Measurements from ENCODE around the gene CST9L. TPM values are rescaled to one million over a fixed set of nuclear protein-coding genes. Genes with fewer than 3 reads are reported as not detected.

The CST9L gene
- total RNA-seq, 1 experiment from 2014 or later: not detected

DNA sequence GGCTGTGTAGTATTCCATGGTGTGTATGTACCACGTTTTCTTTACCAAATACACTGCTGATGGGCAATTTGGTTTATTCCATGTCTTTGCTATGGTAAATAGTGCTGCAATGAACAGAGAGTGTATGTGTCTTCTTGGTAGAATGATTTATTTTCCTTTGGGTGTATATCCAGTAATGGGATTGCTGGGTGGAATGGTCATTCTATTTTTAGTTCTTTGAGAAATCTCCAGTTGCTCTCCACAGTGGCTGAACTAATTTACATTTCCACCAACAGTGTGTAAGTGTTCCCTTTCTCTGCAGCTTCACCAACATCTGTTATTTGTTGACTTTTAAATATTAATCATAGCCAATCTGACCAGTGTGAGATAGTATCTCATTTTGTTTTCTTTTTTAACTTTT lies 13.9 kb downstream of the CST9L start:
- Histone ChIP-seq H3F3A (ENCODE audit: insufficient read depth, low read depth) (no peaks in the 10 kb centered on the region), H3K4me2 (no peak overlapping the region), H3K4me3 (no peak overlapping the region), H3K36me3 (ENCODE audit: low read depth) (no peaks in the 10 kb centered on the region), H4K20me1 (ENCODE audit: insufficient read depth) (no peaks in the 10 kb centered on the region), H3K9me3 (ENCODE audit: insufficient read depth, low read depth) (no peaks in the 10 kb centered on the region; the same call in 1 of the 2 replicates), H3K9me2 (ENCODE audit: insufficient read depth) (no peaks in the 10 kb centered on the region), H3K4me1 (replicated peaks; ENCODE audit: insufficient read depth) (no peaks in the 10 kb centered on the region), H2AFZ (no peak overlapping the region), H3K79me2 (ENCODE audit: low read depth) (no peaks in the 10 kb centered on the region), H3K27ac (no peak overlapping the region), H3K27me3 (ENCODE audit: insufficient read depth, low read depth) (peaks cover 42% of the 10 kb centered on the region)
- TF ChIP-seq, protein P1, sequence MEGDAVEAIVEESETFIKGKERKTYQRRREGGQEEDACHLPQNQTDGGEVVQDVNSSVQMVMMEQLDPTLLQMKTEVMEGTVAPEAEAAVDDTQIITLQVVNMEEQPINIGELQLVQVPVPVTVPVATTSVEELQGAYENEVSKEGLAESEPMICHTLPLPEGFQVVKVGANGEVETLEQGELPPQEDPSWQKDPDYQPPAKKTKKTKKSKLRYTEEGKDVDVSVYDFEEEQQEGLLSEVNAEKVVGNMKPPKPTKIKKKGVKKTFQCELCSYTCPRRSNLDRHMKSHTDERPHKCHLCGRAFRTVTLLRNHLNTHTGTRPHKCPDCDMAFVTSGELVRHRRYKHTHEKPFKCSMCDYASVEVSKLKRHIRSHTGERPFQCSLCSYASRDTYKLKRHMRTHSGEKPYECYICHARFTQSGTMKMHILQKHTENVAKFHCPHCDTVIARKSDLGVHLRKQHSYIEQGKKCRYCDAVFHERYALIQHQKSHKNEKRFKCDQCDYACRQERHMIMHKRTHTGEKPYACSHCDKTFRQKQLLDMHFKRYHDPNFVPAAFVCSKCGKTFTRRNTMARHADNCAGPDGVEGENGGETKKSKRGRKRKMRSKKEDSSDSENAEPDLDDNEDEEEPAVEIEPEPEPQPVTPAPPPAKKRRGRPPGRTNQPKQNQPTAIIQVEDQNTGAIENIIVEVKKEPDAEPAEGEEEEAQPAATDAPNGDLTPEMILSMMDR (conservative IDR thresholded peaks at IDR 0.05): no peak
- TF ChIP-seq EZH2 (IDR thresholded peaks at IDR 0.05; ENCODE audit: low read depth): no peak
- ChIA-PET CTCF (no interaction called here), POLR2A (ENCODE audit: unreplicated experiment) (no interaction called here)
- BruUV-seq (replicated peaks): no TSS peak
- no peak for DNase-seq
- intact Hi-C loops (cut with micrococcal nuclease; ENCODE audit: unreplicated experiment): no loop called here

DNA sequence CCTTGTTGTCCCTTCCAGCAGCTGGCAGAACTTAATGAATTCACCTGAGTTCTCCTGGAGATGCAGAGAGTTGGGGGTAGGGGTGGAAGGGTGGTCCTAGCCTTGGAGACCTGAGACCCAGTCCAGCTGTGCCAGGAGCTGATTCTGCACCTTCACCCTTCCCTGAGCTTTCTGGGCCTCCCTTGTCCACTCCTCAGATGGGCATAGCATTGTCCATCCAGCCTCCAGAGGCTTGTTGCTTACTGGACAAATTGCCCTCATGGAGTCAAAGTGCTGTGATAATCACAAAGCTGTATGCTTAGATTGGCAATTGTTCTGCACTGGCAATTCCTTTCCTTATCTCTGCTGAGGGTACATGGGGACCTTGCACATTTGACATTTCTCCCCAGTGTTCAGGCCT lies 16.5 kb downstream of the CST9L start:
- H3F3A ChIP-seq (ENCODE audit: insufficient read depth, low read depth): no peaks in the 10 kb centered on the region
- peaks cover 46% of the 10 kb centered on the region for H3K27me3 ChIP-seq (ENCODE audit: insufficient read depth, low read depth)
- H3K9me3 ChIP-seq (ENCODE audit: insufficient read depth, low read depth): no peaks in the 10 kb centered on the region; the same call in 1 of the 2 replicates
- H3K9me2 ChIP-seq (ENCODE audit: insufficient read depth): no peaks in the 10 kb centered on the region
- no peak for DNase-seq
- H3K4me3 ChIP-seq: no peak overlapping the region
- intact Hi-C loops (cut with micrococcal nuclease; ENCODE audit: unreplicated experiment): no loop called here
- H4K20me1 ChIP-seq (ENCODE audit: insufficient read depth): no peaks in the 10 kb centered on the region
- no peak overlapping the region for H2AFZ ChIP-seq
- no TSS peak for BruUV-seq (replicated peaks)
- ChIA-PET POLR2A (ENCODE audit: unreplicated experiment) (no interaction called here), CTCF (no interaction called here)
- TF ChIP-seq, protein P1 (conservative IDR thresholded peaks at IDR 0.05): no peak
- no peak for TF ChIP-seq EZH2 (IDR thresholded peaks at IDR 0.05; ENCODE audit: low read depth)
- no peak overlapping the region for H3K4me2 ChIP-seq
- H3K4me1 ChIP-seq (replicated peaks; ENCODE audit: insufficient read depth): no peaks in the 10 kb centered on the region
- no peaks in the 10 kb centered on the region for H3K36me3 ChIP-seq (ENCODE audit: low read depth)
- H3K79me2 ChIP-seq (ENCODE audit: low read depth): no peaks in the 10 kb centered on the region
- no peak overlapping the region for H3K27ac ChIP-seq

DNA sequence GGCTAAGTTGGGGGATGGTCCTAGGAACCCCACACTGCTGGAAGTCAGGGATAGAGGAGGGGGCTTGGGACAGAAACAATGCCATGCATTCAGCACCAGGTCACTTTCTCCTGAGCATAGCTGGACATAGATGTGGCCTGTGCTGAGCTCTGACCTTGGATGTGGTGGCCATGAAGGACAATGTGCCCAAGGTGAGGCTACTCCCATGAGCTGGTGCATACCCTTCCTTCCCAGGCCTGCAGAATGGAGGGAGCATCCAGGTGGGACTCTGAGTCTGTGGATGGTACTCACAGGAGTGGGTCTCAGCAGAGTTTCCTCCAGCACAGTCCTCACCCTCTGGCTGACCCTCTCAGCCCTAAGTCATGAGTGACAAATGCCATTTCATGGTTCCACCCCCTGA lies 16.9 kb downstream of the CST9L start:
- no peaks in the 10 kb centered on the region for H3K79me2 ChIP-seq (ENCODE audit: low read depth)
- CTCF ChIA-PET: no interaction called here
- no peaks in the 10 kb centered on the region for H3F3A ChIP-seq (ENCODE audit: insufficient read depth, low read depth)
- no peaks in the 10 kb centered on the region for H4K20me1 ChIP-seq (ENCODE audit: insufficient read depth)
- BruUV-seq (replicated peaks): no TSS peak
- no peak overlapping the region for H3K4me3 ChIP-seq
- intact Hi-C loops (cut with micrococcal nuclease; ENCODE audit: unreplicated experiment): no loop called here
- no peaks in the 10 kb centered on the region; the same call in 1 of the 2 replicates for H3K9me3 ChIP-seq (ENCODE audit: insufficient read depth, low read depth)
- no peak for TF ChIP-seq EZH2 (IDR thresholded peaks at IDR 0.05; ENCODE audit: low read depth)
- TF ChIP-seq, protein P1 (conservative IDR thresholded peaks at IDR 0.05): no peak
- no peaks in the 10 kb centered on the region for H3K9me2 ChIP-seq (ENCODE audit: insufficient read depth)
- POLR2A ChIA-PET (ENCODE audit: unreplicated experiment): no interaction called here
- no peak overlapping the region for H3K4me2 ChIP-seq
- H3K36me3 ChIP-seq (ENCODE audit: low read depth): no peaks in the 10 kb centered on the region
- no peak for DNase-seq
- H2AFZ ChIP-seq: no peak overlapping the region
- H3K4me1 ChIP-seq (replicated peaks; ENCODE audit: insufficient read depth): no peaks in the 10 kb centered on the region
- H3K27me3 ChIP-seq (ENCODE audit: insufficient read depth, low read depth): peaks cover 43% of the 10 kb centered on the region
- H3K27ac ChIP-seq: no peak overlapping the region
